Adrenal gland (tissue), 5 donors: ENCODE data around the gene TMEM121.
"Not testable (repeated sequence)": the region's sequence is repeated elsewhere in the genome, so short reads cannot be mapped to it uniquely, and the experiment has no call there.

ENCODE experiments used
- POLR2A ChIP-seq, 2 donors: fragments of 450-650 bp; IDR thresholded peaks; one replicate each; pipeline ENCODE4 v1.6.1; 2017; ENCODE audit warnings: antibody characterized with exemption in 2 of 2, mild to moderate bottlenecking in 2 of 2, moderate library complexity in 1 of 2
- TF ChIP-seq, protein P1 (sequence below), 6 experiments: fragments of 450-650 bp in 4 of 6; fragments of 200-600 bp in 2 of 6; sonication (generic) in 1 of 6; IDR thresholded peaks; 1 replicate in 5 of 6; 2 replicates in 1 of 6; pipeline versions ENCODE4 v1.5.1 to v1.8.0; 2016 to 2021; ENCODE audit warnings: antibody characterized with exemption in 6 of 6, mild to moderate bottlenecking in 2 of 6, moderate library complexity in 1 of 6
- donor health status: DM: no; HTN: no; CAD: no.

DNA sequence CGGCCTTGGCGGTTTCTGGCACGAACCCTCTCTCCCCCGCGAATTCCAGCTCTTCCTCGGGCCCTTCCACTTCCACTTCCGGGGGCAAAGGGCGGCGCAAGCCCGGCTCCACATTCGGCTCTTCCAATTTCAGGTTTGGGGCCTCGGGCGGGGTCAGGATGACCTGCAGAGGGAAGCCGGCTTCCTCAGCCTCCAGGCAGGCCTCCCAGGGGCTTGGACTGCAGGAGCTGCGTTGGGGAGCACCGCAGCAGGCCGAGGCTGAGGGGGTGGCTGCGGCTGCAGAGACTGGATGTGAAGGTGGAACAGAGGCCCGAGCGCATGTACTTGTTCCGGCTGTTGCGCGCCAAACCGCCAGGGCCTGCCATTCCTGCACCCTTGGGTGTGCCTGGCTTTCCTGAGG lies 20.7 kb downstream of the TMEM121 start:
- TF ChIP-seq, protein P1, sequence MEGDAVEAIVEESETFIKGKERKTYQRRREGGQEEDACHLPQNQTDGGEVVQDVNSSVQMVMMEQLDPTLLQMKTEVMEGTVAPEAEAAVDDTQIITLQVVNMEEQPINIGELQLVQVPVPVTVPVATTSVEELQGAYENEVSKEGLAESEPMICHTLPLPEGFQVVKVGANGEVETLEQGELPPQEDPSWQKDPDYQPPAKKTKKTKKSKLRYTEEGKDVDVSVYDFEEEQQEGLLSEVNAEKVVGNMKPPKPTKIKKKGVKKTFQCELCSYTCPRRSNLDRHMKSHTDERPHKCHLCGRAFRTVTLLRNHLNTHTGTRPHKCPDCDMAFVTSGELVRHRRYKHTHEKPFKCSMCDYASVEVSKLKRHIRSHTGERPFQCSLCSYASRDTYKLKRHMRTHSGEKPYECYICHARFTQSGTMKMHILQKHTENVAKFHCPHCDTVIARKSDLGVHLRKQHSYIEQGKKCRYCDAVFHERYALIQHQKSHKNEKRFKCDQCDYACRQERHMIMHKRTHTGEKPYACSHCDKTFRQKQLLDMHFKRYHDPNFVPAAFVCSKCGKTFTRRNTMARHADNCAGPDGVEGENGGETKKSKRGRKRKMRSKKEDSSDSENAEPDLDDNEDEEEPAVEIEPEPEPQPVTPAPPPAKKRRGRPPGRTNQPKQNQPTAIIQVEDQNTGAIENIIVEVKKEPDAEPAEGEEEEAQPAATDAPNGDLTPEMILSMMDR (IDR thresholded peaks at IDR 0.05): not testable (repeated sequence)
- not testable (repeated sequence) for TF ChIP-seq POLR2A (IDR thresholded peaks at IDR 0.05)
